ENCODE measurements around the gene TTYH1.
A peak's percentile ranks its signal among the peaks of the same experiment; 100 is the strongest.

The TTYH1 gene

DNA sequence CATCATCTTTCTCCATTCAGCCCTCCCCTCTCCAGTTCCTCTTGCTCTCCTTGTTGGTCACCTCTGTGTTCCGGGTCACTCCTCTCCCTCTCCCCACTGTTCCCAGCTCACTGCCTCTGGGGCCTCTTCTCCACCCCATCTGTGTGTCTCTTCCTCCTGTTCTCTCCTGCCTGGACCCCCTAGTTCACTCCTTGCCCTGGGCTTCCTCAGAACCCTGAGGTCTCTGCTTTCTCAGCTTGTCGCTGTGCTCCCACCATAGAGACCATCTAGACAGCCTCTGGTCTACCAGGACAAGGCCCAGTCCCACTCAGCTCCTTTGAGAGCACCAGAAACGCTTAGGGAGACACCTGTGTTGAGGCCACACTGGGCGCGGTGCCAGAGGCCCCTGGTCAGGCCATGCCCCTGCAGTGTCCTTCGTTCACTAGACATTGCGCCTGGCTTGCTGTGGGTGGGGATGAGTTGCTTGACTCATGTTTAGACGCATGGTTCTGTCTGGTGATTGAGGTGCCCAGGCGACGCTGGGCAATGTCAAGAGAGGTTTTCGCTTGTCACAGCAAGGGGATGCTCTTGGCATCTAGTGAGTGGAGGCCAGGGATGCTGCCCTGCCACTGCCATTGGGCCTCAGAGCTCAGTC lies 43.5 kb downstream of the TTYH1 start:
- DNase-seq (ENCODE audit: low spot score) = no peak
- no CpG with 5 or more reads among the region's 11 CpGs for WGBS, 2 donors (ENCODE audit: extremely low coverage in 2 of 2, insufficient read length in 2 of 2, insufficient replicate concordance in 1 of 2)

DNA sequence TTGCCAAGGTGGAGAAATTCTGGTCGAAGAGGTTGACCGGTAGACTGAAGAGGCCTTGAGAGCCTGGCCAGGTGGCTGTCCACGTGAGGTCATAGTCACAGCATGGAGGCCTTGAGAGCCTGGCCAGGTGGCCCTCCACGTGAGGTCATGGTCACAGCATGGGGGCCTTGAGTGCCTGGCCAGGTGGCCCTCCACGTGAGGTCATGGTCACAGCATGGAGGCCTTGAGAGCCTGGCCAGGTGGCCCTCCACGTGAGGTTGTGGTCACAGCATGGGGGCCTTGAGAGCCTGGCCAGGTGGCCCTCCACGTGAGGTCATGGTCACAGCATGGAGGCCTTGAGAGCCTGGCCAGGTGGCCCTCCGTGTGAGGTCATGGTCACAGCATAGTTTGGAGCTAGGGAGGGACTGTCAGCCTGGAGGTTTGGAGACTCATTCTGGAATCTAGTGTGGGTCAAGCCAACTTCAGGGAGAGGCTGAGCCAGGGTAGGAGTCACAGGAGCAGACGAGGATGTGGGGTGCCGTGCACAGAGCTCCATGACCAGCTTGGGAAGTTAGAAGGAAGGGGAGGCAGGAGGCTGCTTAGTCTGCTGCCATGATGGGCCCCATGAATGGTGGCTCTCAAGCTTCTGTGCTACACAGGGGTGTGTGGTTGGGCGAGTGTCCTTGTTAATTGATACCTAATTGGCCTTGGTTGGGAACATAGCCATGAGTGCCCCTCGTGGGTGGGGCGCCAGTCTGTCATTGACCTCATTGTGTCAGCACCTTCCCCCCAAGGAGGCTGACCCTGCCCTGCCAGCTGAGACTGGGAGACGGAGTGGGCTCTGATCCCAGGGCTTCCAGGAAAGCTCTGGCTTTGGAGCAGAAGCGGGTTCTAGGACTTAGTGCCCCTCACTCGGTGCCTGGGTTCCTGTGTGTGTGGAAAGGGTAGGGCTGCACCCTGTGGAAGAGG lies 44.3 kb downstream of the TTYH1 start:
- Histone ChIP-seq H4K91ac (ENCODE audit: low read depth, low read length, poor library complexity) (no peak overlapping the region), H3K36me3 (replicated peaks in 1 of 2; ENCODE audit: control insufficient read depth in 2 of 2, insufficient read depth in 2 of 2, low read length in 2 of 2) (peaks cover 62 to 76% of the 10 kb centered on the region in 2 donors), H3K79me1 (ENCODE audit: low read depth, low read length) (peaks cover 15% of the 10 kb centered on the region), H2BK15ac (ENCODE audit: low read length) (no peak overlapping the region), H3K9ac (ENCODE audit: low read depth, low read length, poor library complexity) (no peak overlapping the region), H3K14ac (ENCODE audit: low read length) (no peak overlapping the region), H2AK5ac (ENCODE audit: low read depth, low read length) (no peak overlapping the region), H3K4me2 (ENCODE audit: insufficient read depth, low read length, poor library complexity, severe bottlenecking) (no peak overlapping the region), H3K4ac (ENCODE audit: low read length) (no peak overlapping the region), H3K9me3 (replicated peaks in 1 of 2; ENCODE audit: control insufficient read depth in 2 of 2, insufficient read depth in 1 of 2, low read depth in 1 of 2, low read length in 2 of 2) (no peaks in the 10 kb centered on the region), H3K27me3 (ENCODE audit: control insufficient read depth in 3 of 3, insufficient read depth in 3 of 3, low read depth in 1 of 3, low read length in 3 of 3) (no peaks in the 10 kb centered on the region), H3K27ac (replicated peaks; ENCODE audit: low read length) (no peak overlapping the region), H3K4me1 (ENCODE audit: control insufficient read depth in 2 of 2, insufficient read depth in 1 of 2, low read depth in 1 of 2, low read length in 2 of 2) (peaks cover 2 to 3% of the 10 kb centered on the region in 2 donors), H2BK12ac (ENCODE audit: low read length) (no peak overlapping the region), H2AFZ (ENCODE audit: low read length) (no peak overlapping the region), H2BK5ac (ENCODE audit: low read length) (peak overlapping the region; percentile 39), H3K18ac (ENCODE audit: low read length) (no peak overlapping the region), H3K23ac (ENCODE audit: low read depth, low read length, poor library complexity) (no peak overlapping the region), H3K4me3 (ENCODE audit: low read length in 2 of 2) (no peak overlapping the region), H4K8ac (ENCODE audit: low read depth, low read length) (no peak overlapping the region), H2BK120ac (ENCODE audit: low read depth, low read length) (no peak overlapping the region)
- DNase-seq (ENCODE audit: low spot score) = no peak
- WGBS, 2 donors (ENCODE audit: extremely low coverage in 2 of 2, insufficient read length in 2 of 2, insufficient replicate concordance in 1 of 2) = no CpG with 5 or more reads among the region's 16 CpGs

More for the DNA sequence above, 43.5 kb downstream of the TTYH1 start:
- Histone ChIP-seq H2BK5ac (ENCODE audit: low read length) (no peak overlapping the region), H2BK12ac (ENCODE audit: low read length) (no peak overlapping the region), H3K79me1 (ENCODE audit: low read depth, low read length) (peaks cover 18% of the 10 kb centered on the region), H3K36me3 (replicated peaks in 1 of 2; ENCODE audit: control insufficient read depth in 2 of 2, insufficient read depth in 2 of 2, low read length in 2 of 2) (peaks cover 69 to 83% of the 10 kb centered on the region in 2 donors), H2BK120ac (ENCODE audit: low read depth, low read length) (no peak overlapping the region), H3K4me2 (ENCODE audit: insufficient read depth, low read length, poor library complexity, severe bottlenecking) (no peak overlapping the region), H3K23ac (ENCODE audit: low read depth, low read length, poor library complexity) (no peak overlapping the region), H3K18ac (ENCODE audit: low read length) (no peak overlapping the region), H3K9me3 (replicated peaks in 1 of 2; ENCODE audit: control insufficient read depth in 2 of 2, insufficient read depth in 1 of 2, low read depth in 1 of 2, low read length in 2 of 2) (no peaks in the 10 kb centered on the region), H3K27ac (replicated peaks; ENCODE audit: low read length) (no peak overlapping the region), H3K4me1 (ENCODE audit: control insufficient read depth in 2 of 2, insufficient read depth in 1 of 2, low read depth in 1 of 2, low read length in 2 of 2) (no peaks in the 10 kb centered on the region), H2AK5ac (ENCODE audit: low read depth, low read length) (no peak overlapping the region), H4K91ac (ENCODE audit: low read depth, low read length, poor library complexity) (no peak overlapping the region), H3K4me3 (ENCODE audit: low read length in 2 of 2) (no peak overlapping the region), H4K8ac (ENCODE audit: low read depth, low read length) (no peak overlapping the region), H3K4ac (ENCODE audit: low read length) (no peak overlapping the region), H3K14ac (ENCODE audit: low read length) (no peak overlapping the region), H2BK15ac (ENCODE audit: low read length) (no peak overlapping the region), H3K27me3 (ENCODE audit: control insufficient read depth in 3 of 3, insufficient read depth in 3 of 3, low read depth in 1 of 3, low read length in 3 of 3) (no peaks in the 10 kb centered on the region), H3K9ac (ENCODE audit: low read depth, low read length, poor library complexity) (no peak overlapping the region), H2AFZ (ENCODE audit: low read length) (no peak overlapping the region)

DNA sequence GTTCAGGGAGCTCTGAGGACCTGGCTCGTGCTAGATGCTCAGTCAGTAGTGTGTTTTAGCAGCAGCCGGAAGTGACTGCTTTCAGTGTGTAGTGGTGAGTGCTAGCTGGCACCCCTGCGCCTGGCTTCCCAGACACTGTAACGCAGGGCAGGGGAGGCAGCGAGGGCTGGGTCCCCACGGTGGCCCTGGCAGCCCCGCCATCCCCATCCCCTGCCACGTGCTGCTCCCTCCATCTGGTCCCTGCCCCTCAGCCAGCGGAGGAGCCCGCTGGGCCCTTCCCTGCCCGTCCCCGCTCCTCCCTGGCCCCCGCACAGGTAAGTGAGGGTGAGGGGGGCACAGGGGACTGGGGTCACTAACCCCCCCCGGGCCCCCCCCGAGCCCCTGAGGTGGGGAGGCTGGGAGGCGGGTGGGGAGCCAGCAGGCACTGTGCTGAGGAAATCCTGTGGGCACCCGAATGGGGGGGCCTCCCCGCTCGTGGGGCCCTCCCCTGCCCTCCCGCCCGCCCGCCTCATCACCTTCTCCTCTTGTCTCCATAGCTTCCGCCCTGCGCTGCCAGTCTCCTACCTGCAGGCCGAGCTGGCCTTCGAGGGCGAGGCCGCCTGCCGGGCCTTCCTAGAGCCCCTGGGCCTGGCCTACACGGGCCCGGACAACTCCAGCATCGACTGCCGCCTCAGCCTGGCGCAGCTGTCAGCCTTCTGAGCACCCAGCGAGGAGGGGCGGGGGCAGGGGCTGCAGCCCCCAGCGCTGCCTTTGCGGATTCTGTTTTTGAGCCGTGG lies 45.2 kb downstream of the TTYH1 start:
- H3K4ac ChIP-seq (ENCODE audit: low read length) = no peak overlapping the region
- peaks cover 53 to 67% of the 10 kb centered on the region in 2 donors for H3K36me3 ChIP-seq (replicated peaks in 1 of 2; ENCODE audit: control insufficient read depth in 2 of 2, insufficient read depth in 2 of 2, low read length in 2 of 2)
- H3K4me2 ChIP-seq (ENCODE audit: insufficient read depth, low read length, poor library complexity, severe bottlenecking) = no peak overlapping the region
- no peaks in the 10 kb centered on the region for H3K9me3 ChIP-seq (replicated peaks in 1 of 2; ENCODE audit: control insufficient read depth in 2 of 2, insufficient read depth in 1 of 2, low read depth in 1 of 2, low read length in 2 of 2)
- no peak overlapping the region for H3K9ac ChIP-seq (ENCODE audit: low read depth, low read length, poor library complexity)
- H2BK15ac ChIP-seq (ENCODE audit: low read length) = no peak overlapping the region
- H3K27me3 ChIP-seq (ENCODE audit: control insufficient read depth in 3 of 3, insufficient read depth in 3 of 3, low read depth in 1 of 3, low read length in 3 of 3) = peaks cover 0 to 4% (median 0%) of the 10 kb centered on the region in 3 experiments
- no peak overlapping the region for H3K18ac ChIP-seq (ENCODE audit: low read length)
- H2BK5ac ChIP-seq (ENCODE audit: low read length) = no peak overlapping the region
- peaks cover 2 to 3% of the 10 kb centered on the region in 2 donors for H3K4me1 ChIP-seq (ENCODE audit: control insufficient read depth in 2 of 2, insufficient read depth in 1 of 2, low read depth in 1 of 2, low read length in 2 of 2)
- H3K14ac ChIP-seq (ENCODE audit: low read length) = no peak overlapping the region
- H2BK12ac ChIP-seq (ENCODE audit: low read length) = no peak overlapping the region
- DNase-seq (ENCODE audit: low spot score) = no peak
- no peak overlapping the region for H2BK120ac ChIP-seq (ENCODE audit: low read depth, low read length)
- H3K27ac ChIP-seq (replicated peaks; ENCODE audit: low read length) = no peak overlapping the region
- H2AK5ac ChIP-seq (ENCODE audit: low read depth, low read length) = no peak overlapping the region
- H2AFZ ChIP-seq (ENCODE audit: low read length) = no peak overlapping the region
- WGBS, 2 donors (ENCODE audit: extremely low coverage in 2 of 2, insufficient read length in 2 of 2, insufficient replicate concordance in 1 of 2) = no CpG with 5 or more reads among the region's 39 CpGs
- no peak overlapping the region for H3K23ac ChIP-seq (ENCODE audit: low read depth, low read length, poor library complexity)
- H3K79me1 ChIP-seq (ENCODE audit: low read depth, low read length) = peaks cover 10% of the 10 kb centered on the region
- no peak overlapping the region for H4K8ac ChIP-seq (ENCODE audit: low read depth, low read length)
- H3K4me3 ChIP-seq (ENCODE audit: low read length in 2 of 2) = no peak overlapping the region
- H4K91ac ChIP-seq (ENCODE audit: low read depth, low read length, poor library complexity) = no peak overlapping the region
